GM12865 (cell line): Measurements from ENCODE around the gene VWA8.

Experiments
- DNase-seq: peaks from one replicate; pipeline ENCODE4 v3.0.0; 2010; ENCODE audit warnings: low read depth
- H3K4me3 ChIP-seq: 2 replicates; pipeline ENCODE4 v1.5.1; 2011; ENCODE audit warnings: mild to moderate bottlenecking, low read depth, low read length, control low read depth
- TF ChIP-seq, protein P1 (sequence below): IDR thresholded peaks from 2 replicates; pipeline ENCODE4 v1.5.1; 2011; ENCODE audit warnings: low read length, control low read depth, low read depth, inconsistent platforms; ENCODE audit not compliant: insufficient read depth; ENCODE audit errors: missing control alignments

The VWA8 gene

DNA sequence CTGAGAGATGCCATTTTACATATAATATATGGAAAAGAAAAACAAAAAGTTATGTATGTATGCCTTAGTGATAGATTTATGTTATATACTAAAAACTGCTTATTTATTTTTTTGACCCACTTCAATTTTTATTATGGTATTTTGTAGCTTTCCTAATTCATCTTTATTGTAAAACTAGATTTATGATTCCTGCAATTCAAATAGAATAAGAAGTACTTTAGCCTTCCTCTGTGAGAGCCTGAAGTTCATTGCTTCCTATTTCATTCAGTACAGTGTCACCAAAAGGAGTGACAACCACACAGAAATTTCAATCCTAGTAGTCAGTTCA lies 345.4 kb downstream of the VWA8 start:
- TF ChIP-seq, protein P1, sequence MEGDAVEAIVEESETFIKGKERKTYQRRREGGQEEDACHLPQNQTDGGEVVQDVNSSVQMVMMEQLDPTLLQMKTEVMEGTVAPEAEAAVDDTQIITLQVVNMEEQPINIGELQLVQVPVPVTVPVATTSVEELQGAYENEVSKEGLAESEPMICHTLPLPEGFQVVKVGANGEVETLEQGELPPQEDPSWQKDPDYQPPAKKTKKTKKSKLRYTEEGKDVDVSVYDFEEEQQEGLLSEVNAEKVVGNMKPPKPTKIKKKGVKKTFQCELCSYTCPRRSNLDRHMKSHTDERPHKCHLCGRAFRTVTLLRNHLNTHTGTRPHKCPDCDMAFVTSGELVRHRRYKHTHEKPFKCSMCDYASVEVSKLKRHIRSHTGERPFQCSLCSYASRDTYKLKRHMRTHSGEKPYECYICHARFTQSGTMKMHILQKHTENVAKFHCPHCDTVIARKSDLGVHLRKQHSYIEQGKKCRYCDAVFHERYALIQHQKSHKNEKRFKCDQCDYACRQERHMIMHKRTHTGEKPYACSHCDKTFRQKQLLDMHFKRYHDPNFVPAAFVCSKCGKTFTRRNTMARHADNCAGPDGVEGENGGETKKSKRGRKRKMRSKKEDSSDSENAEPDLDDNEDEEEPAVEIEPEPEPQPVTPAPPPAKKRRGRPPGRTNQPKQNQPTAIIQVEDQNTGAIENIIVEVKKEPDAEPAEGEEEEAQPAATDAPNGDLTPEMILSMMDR: no peak
- no peak for DNase-seq
- no peak overlapping the region for H3K4me3 ChIP-seq

DNA sequence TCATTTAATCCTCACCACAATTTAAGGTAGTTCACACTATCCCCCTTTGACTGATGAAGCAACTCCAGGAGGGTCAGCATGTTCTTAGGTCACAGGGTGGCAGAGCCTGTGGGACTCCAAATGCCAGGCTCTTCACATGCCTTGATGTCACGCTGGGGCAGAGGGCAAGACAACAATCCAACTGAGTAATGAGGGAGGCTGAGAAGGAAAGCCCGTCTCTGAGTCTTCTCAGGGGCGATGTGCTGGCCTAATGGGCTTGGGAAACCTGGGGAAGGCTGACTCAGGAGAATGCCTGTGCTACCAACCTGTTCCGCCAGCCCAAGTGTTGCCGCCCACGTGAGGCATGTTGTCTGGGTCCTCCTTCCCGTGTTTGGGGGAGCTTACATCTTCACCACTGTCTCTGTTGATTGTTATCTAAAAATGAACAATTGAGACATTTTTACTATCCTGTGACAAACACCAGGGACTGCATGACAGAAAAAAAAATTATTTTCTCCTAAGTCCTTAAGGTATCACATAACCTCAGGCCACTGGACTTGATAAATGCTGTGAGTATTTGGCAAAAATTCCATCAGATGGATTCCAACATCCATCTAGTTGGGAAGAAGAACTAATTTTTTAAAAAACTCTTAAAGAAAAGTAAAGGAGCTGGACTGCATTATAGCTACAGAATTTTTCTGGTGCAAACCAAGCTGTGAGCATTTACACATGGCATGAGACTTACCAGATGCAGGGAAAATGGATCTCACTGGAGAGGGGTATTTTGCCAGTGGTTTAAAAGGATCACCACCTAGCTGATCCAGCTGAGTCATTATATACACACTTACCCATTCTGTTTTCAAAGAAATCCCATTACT lies 346.0 kb downstream of the VWA8 start:
- H3K4me3 ChIP-seq: no peak overlapping the region
- no peak for DNase-seq
- TF ChIP-seq, protein P1: no peak

DNA sequence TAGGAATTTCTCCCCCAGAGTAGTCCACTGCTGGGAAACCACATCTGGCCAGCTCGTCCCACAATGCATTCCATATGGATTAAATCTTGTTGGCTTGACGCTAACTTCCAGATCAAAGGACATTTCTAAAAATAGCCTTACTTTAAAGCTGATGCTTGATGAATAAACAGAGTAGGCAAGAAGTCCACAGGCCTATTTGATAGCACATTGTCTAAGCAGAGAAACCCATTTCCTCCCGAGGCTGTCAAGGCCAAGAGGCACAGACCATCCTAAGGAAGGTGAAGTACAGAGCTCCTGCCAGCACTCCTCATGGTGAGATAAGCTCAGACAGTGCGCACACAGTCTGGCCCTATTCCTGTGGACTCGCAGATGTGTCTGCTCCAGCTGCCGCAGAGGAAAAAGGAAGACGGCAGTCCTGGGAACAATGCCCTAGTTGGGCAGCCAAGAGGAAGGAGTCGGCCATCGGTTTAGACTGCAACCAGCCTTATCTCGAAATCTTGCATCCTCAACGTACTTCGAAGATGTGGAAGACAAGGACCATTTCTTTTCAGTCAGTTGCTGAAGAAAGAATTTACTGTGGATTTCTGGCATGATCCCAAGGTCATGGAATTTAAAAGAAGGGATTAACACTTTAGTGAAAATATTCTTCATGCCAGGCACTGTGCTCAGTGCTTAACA lies 346.8 kb downstream of the VWA8 start:
- H3K4me3 ChIP-seq: no peak overlapping the region
- no peak for DNase-seq
- TF ChIP-seq, protein P1: no peak

DNA sequence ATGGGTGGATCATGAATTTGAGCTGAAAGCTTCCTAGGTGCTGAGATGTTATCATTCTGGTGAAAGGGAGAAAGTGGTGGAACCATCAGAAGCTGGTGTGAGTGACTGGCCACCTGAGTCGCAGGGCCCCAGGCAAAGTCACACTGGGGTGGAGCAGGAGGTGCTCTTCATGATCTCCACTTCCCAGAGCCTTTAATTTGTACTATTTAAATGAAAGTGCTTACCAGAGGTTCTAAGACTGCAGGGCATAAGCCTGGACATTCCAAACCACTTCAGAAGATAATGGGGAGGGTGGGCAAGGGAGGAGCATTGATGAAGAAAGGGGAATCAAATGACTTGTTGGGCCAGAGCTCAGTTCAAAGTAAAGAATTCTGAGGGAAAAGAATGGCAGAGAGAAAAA lies 347.4 kb downstream of the VWA8 start:
- no peak for DNase-seq
- TF ChIP-seq, protein P1: no peak
- no peak overlapping the region for H3K4me3 ChIP-seq

DNA sequence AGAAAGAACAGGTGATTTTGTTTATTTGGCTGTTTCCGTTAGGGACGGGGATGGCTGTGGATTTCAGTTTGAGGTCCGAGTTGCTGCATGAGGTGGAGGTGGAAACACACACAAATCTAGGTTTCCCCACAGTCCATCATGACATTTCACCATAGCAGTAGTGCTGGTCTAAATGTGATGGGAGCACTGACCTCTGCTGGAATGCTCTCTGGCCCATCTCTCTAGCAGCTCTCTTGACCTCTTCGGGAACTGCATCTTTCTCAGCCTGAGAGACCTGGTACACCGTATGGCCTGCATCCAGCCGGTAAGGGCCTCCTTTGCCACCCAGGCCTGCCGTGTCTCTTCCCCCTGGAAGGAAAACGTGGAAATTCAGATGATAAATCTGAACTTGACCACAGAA lies 349.5 kb downstream of the VWA8 start:
- DNase-seq: no peak
- no peak overlapping the region for H3K4me3 ChIP-seq
- TF ChIP-seq, protein P1: no peak

DNA sequence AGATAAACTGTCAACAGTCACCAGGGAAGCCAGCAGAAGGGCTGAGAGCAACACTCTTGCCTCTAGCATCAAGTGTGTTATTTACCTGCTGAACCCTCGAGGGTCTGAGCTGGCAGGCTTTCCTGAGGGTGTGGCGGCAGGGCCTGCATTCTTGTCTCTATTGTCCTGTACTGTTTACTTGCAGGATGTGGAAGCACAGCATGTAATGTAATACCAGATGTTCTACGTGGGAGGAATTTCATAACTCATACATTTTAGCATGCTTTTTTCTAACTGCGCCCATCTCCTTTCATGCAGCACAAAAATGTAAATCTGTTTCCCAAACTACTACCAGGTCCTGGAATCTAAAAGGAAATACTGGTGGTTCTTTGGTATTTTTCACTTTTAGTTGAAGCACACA lies 350.5 kb downstream of the VWA8 start:
- no peak for DNase-seq
- H3K4me3 ChIP-seq: no peak overlapping the region
- TF ChIP-seq, protein P1: no peak
